ENCODE data around the gene MICAL1.
A peak's percentile ranks its signal among the peaks of the same experiment; 100 is the strongest.
"Not testable (repeated sequence)": the region's sequence is repeated elsewhere in the genome, so short reads cannot be mapped to it uniquely, and the experiment has no call there.

MICAL1 gene

GRCh38 chr6:109466212-109466923 lies 10.8 kb upstream of the MICAL1 start:
- no peaks in the 10 kb centered on the region for H3K9me2 ChIP-seq (replicated peaks; ENCODE audit: insufficient read depth, low read length)
- peaks cover 15% of the 10 kb centered on the region for H3K4me1 ChIP-seq (ENCODE audit: low read length)
- peaks cover 14% of the 10 kb centered on the region for H3K36me3 ChIP-seq (replicated peaks; ENCODE audit: insufficient read depth, low read length)
- H3K79me2 ChIP-seq (ENCODE audit: low read length), result peaks cover 56% of the 10 kb centered on the region
- H2AFZ ChIP-seq (ENCODE audit: low read length), result no peak overlapping the region
- H3K27ac ChIP-seq (ENCODE audit: low read length), result no peak overlapping the region
- no peaks in the 10 kb centered on the region for H3K27me3 ChIP-seq (replicated peaks; ENCODE audit: insufficient read depth, low read length)
- H3K9me3 ChIP-seq (replicated peaks; ENCODE audit: insufficient read depth, low read length), result no peaks in the 10 kb centered on the region
- no peak overlapping the region for H3K9ac ChIP-seq (ENCODE audit: low read length)
- no peaks in the 10 kb centered on the region for H4K20me1 ChIP-seq (ENCODE audit: insufficient read depth, low read length)
- H3K4me3 ChIP-seq (ENCODE audit: low read length), result no peak overlapping the region
- peaks cover 9% of the 10 kb centered on the region for H3F3A ChIP-seq (ENCODE audit: insufficient read depth, low read length)
- no peak for DNase-seq
- TF ChIP-seq EZH2 (optimal IDR thresholded peaks at IDR 0.05; ENCODE audit: low read depth, low read length) (no peak), CTCF (IDR thresholded peaks at IDR 0.05; ENCODE audit: low read length) (no peak)
- H3K4me2 ChIP-seq (ENCODE audit: low read depth, low read length), result no peak overlapping the region

GRCh38 chr6:109465772-109466171 lies 10.2 kb upstream of the MICAL1 start:
- Histone ChIP-seq H3K9ac (ENCODE audit: low read length) (no peak overlapping the region), H3K9me2 (replicated peaks; ENCODE audit: insufficient read depth, low read length) (no peaks in the 10 kb centered on the region), H3K9me3 (replicated peaks; ENCODE audit: insufficient read depth, low read length) (no peaks in the 10 kb centered on the region), H4K20me1 (ENCODE audit: insufficient read depth, low read length) (no peaks in the 10 kb centered on the region), H3K36me3 (replicated peaks; ENCODE audit: insufficient read depth, low read length) (peaks cover 14% of the 10 kb centered on the region), H3K79me2 (ENCODE audit: low read length) (peaks cover 50% of the 10 kb centered on the region), H3K27me3 (replicated peaks; ENCODE audit: insufficient read depth, low read length) (no peaks in the 10 kb centered on the region), H3K4me2 (ENCODE audit: low read depth, low read length) (no peak overlapping the region), H3F3A (ENCODE audit: insufficient read depth, low read length) (peaks cover 15% of the 10 kb centered on the region), H3K4me1 (ENCODE audit: low read length) (peaks cover 18% of the 10 kb centered on the region), H3K4me3 (ENCODE audit: low read length) (no peak overlapping the region), H3K27ac (ENCODE audit: low read length) (no peak overlapping the region), H2AFZ (ENCODE audit: low read length) (no peak overlapping the region)
- TF ChIP-seq EZH2phosphoT487 (IDR thresholded peaks at IDR 0.05; ENCODE audit: low read length) (no peak), EZH2 (optimal IDR thresholded peaks at IDR 0.05; ENCODE audit: low read depth, low read length) (no peak), CTCF (IDR thresholded peaks at IDR 0.05; ENCODE audit: low read length) (no peak)
- DNase-seq, result no peak

GRCh38 chr6:109461733-109462526 lies 6.4 kb upstream of the MICAL1 start:
- H3K4me3 ChIP-seq (ENCODE audit: low read length), result no peak overlapping the region
- no peak overlapping the region for H3K4me2 ChIP-seq (ENCODE audit: low read depth, low read length)
- DNase-seq, result no peak
- H3F3A ChIP-seq (ENCODE audit: insufficient read depth, low read length), result peaks cover 38% of the 10 kb centered on the region
- H4K20me1 ChIP-seq (ENCODE audit: insufficient read depth, low read length), result no peaks in the 10 kb centered on the region
- H3K27ac ChIP-seq (ENCODE audit: low read length), result peak overlapping the region; percentile 41; the same call in 1 of the 2 replicates
- no peak overlapping the region for H3K9ac ChIP-seq (ENCODE audit: low read length)
- no peaks in the 10 kb centered on the region for H3K9me3 ChIP-seq (replicated peaks; ENCODE audit: insufficient read depth, low read length)
- TF ChIP-seq EZH2 (optimal IDR thresholded peaks at IDR 0.05; ENCODE audit: low read depth, low read length) (no peak), EZH2phosphoT487 (IDR thresholded peaks at IDR 0.05; ENCODE audit: low read length) (no peak), CTCF (IDR thresholded peaks at IDR 0.05; ENCODE audit: low read length) (no peak)
- H3K36me3 ChIP-seq (replicated peaks; ENCODE audit: insufficient read depth, low read length), result peaks cover 11% of the 10 kb centered on the region
- H3K4me1 ChIP-seq (ENCODE audit: low read length), result peaks cover 50% of the 10 kb centered on the region
- H3K27me3 ChIP-seq (replicated peaks; ENCODE audit: insufficient read depth, low read length), result no peaks in the 10 kb centered on the region
- peaks cover 62% of the 10 kb centered on the region for H3K79me2 ChIP-seq (ENCODE audit: low read length)
- H3K9me2 ChIP-seq (replicated peaks; ENCODE audit: insufficient read depth, low read length), result no peaks in the 10 kb centered on the region
- no peak overlapping the region for H2AFZ ChIP-seq (ENCODE audit: low read length)

GRCh38 chr6:109461205-109461604 lies 5.6 kb upstream of the MICAL1 start:
- Histone ChIP-seq H3K4me2 (ENCODE audit: low read depth, low read length) (peak overlapping the region; percentile 58), H3K36me3 (replicated peaks; ENCODE audit: insufficient read depth, low read length) (peaks cover 11% of the 10 kb centered on the region), H3K27ac (ENCODE audit: low read length) (peak overlapping the region; percentile 85; the same call in 1 of the 2 replicates), H3K4me1 (ENCODE audit: low read length) (peaks cover 56% of the 10 kb centered on the region), H3F3A (ENCODE audit: insufficient read depth, low read length) (peaks cover 43% of the 10 kb centered on the region), H3K79me2 (ENCODE audit: low read length) (peaks cover 68% of the 10 kb centered on the region)
- not testable (repeated sequence) for H2AFZ ChIP-seq (ENCODE audit: low read length); H3K4me3 ChIP-seq (ENCODE audit: low read length); H4K20me1 ChIP-seq (ENCODE audit: insufficient read depth, low read length); H3K27me3 ChIP-seq (replicated peaks; ENCODE audit: insufficient read depth, low read length); H3K9me2 ChIP-seq (replicated peaks; ENCODE audit: insufficient read depth, low read length); DNase-seq; H3K9me3 ChIP-seq (replicated peaks; ENCODE audit: insufficient read depth, low read length); H3K9ac ChIP-seq (ENCODE audit: low read length)

All from MM.1S (cell line).